ENCODE data around the gene SSC5D. TPM values are rescaled to one million over a fixed set of nuclear protein-coding genes. Genes with fewer than 3 reads are reported as not detected.

SSC5D gene
- total RNA-seq, 2 experiments from 2014 or later: 0.42 to 1.3 TPM

- H3K27ac ChIP-seq (ENCODE audit: low read depth in 1 of 2, low read length in 2 of 2): no peak overlapping the region
- Mint-ChIP-seq H3K36me3 (ENCODE audit: low read depth) (no peaks in the 10 kb centered on the region), H3K4me3 (no peak overlapping the region), H3K27ac (no peak overlapping the region), H3K4me1 (ENCODE audit: low read depth) (no peaks in the 10 kb centered on the region), H3K9me3 (no peaks in the 10 kb centered on the region), H3K27me3 (peaks cover 27% of the 10 kb centered on the region)
- no peak for ATAC-seq (ENCODE audit: poor library complexity)
- peaks cover 0 to 10% of the 10 kb centered on the region in 2 experiments for H3K9me3 ChIP-seq (ENCODE audit: control insufficient read depth in 1 of 2, insufficient read depth in 1 of 2, low read length in 2 of 2)
- DNase-seq: no peak
- ChIA-PET CTCF (no interaction called here), POLR2A (no interaction called here)
- no peak overlapping the region for H3K4me3 ChIP-seq (ENCODE audit: low read length)
- intact Hi-C loops (cut with DNase I, micrococcal nuclease): no loop called here
- H3K36me3 ChIP-seq (ENCODE audit: insufficient read depth, low read length): no peaks in the 10 kb centered on the region
- TF ChIP-seq CTCF (IDR thresholded peaks at IDR 0.05): no peak
- H3K27me3 ChIP-seq (ENCODE audit: control insufficient read depth in 1 of 2, insufficient read depth in 2 of 2, low read length in 2 of 2): peaks cover 11 to 12% of the 10 kb centered on the region in 2 experiments
- no peaks in the 10 kb centered on the region for H3K4me1 ChIP-seq (ENCODE audit: insufficient read depth, low read length)
Observed at GRCh38 chr19:55544776-55545439, 56.7 kb downstream of the SSC5D start.

- Mint-ChIP-seq H3K9me3 (no peaks in the 10 kb centered on the region), H3K27ac (no peak within 1 kb of the TSS), H3K4me1 (ENCODE audit: low read depth) (no peaks in the 10 kb centered on the region), H3K27me3 (peaks cover 32% of the 10 kb centered on the region), H3K4me3 (no peak within 1 kb of the TSS), H3K36me3 (ENCODE audit: low read depth) (no peaks in the 10 kb centered on the region)
- H3K27ac ChIP-seq (ENCODE audit: low read depth in 1 of 2, low read length in 2 of 2): no peak within 1 kb of the TSS
- TF ChIP-seq CTCF (IDR thresholded peaks at IDR 0.05): no peak
- no peak within 1 kb of the TSS for H3K4me3 ChIP-seq (ENCODE audit: low read length)
- ATAC-seq (ENCODE audit: poor library complexity) (no peak), DNase-seq (no peak)
- H3K4me1 ChIP-seq (ENCODE audit: insufficient read depth, low read length): no peaks in the 10 kb centered on the region
- no peaks in the 10 kb centered on the region for H3K36me3 ChIP-seq (ENCODE audit: insufficient read depth, low read length)
- ChIA-PET CTCF (interaction anchor here (0.5 kb wide), 1 partner anchor 503 kb away, joined by 3 read pairs; no protein-coding TSS in a partner anchor), POLR2A (no interaction called here)
- peaks cover 0 to 10% of the 10 kb centered on the region in 2 experiments for H3K9me3 ChIP-seq (ENCODE audit: control insufficient read depth in 1 of 2, insufficient read depth in 1 of 2, low read length in 2 of 2)
- intact Hi-C loops (cut with DNase I, micrococcal nuclease): no loop called here
- H3K27me3 ChIP-seq (ENCODE audit: control insufficient read depth in 1 of 2, insufficient read depth in 2 of 2, low read length in 2 of 2): peaks cover 11 to 12% of the 10 kb centered on the region in 2 experiments
Observed at GRCh38 chr19:55545443-55545842, 57.2 kb downstream of the SSC5D start, which contains the start of gene SBK3. Gene SBK3, minus strand, starts transcription at chr19:55545543. Its CDS starts 0 bp downstream, at chr19:55545543.

- no peaks in the 10 kb centered on the region for H3K36me3 ChIP-seq (ENCODE audit: insufficient read depth, low read length)
- Mint-ChIP-seq H3K27me3 (peaks cover 32% of the 10 kb centered on the region), H3K27ac (no peak overlapping the region), H3K9me3 (no peaks in the 10 kb centered on the region), H3K4me1 (ENCODE audit: low read depth) (no peaks in the 10 kb centered on the region), H3K4me3 (no peak overlapping the region), H3K36me3 (ENCODE audit: low read depth) (no peaks in the 10 kb centered on the region)
- peaks cover 11 to 12% of the 10 kb centered on the region in 2 experiments for H3K27me3 ChIP-seq (ENCODE audit: control insufficient read depth in 1 of 2, insufficient read depth in 2 of 2, low read length in 2 of 2)
- no peaks in the 10 kb centered on the region for H3K4me1 ChIP-seq (ENCODE audit: insufficient read depth, low read length)
- no peak for TF ChIP-seq CTCF (IDR thresholded peaks at IDR 0.05)
- no peak overlapping the region for H3K4me3 ChIP-seq (ENCODE audit: low read length)
- ChIA-PET POLR2A (no interaction called here), CTCF (interaction anchor here (0.5 kb wide), 1 partner anchor 504 kb away, joined by 3 read pairs; no protein-coding TSS in a partner anchor)
- intact Hi-C loops (cut with DNase I, micrococcal nuclease): no loop called here
- peaks cover 0 to 10% of the 10 kb centered on the region in 2 experiments for H3K9me3 ChIP-seq (ENCODE audit: control insufficient read depth in 1 of 2, insufficient read depth in 1 of 2, low read length in 2 of 2)
- ATAC-seq (ENCODE audit: poor library complexity): no peak
- no peak overlapping the region for H3K27ac ChIP-seq (ENCODE audit: low read depth in 1 of 2, low read length in 2 of 2)
- DNase-seq: no peak
Observed at GRCh38 chr19:55546011-55546410, 57.8 kb downstream of the SSC5D start.

Measured in CD4-positive, alpha-beta T cell (primary cell).